GM12878 (cell line): ENCODE measurements around the gene BZW2. TPM values are rescaled to one million over a fixed set of nuclear protein-coding genes. Genes with fewer than 3 reads are reported as not detected.

Source experiments
- ATAC-seq: fragments of 200-7000 bp; cut with Tn5 transposase; 3 replicates; pipeline ENCODE4 v1.9.1; 2020; ENCODE audit warnings: mild to moderate bottlenecking, moderate library complexity
- BruUV-seq: library from RNA; stranded (reverse); fragments of 400-500 nt; replicated peaks from 2 replicates; lab custom pipeline; 2021; lab: Mats Ljungman, UMichigan
- CTCF ChIA-PET: fragments of 300-600 bp; sonication (Branson Sonifier 250); formaldehyde crosslinking; extraction: SDS; loops from one replicate; lab custom pipeline; 2021; ENCODE audit warnings: inconsistent platforms; lab: Yijun Ruan, JAX
- POLR2A ChIA-PET: fragments of 350-600 bp; formaldehyde crosslinking; extraction: SDS; loops from one replicate; lab custom pipeline; 2021; ENCODE audit warnings: inconsistent platforms; lab: Charles Lee
- RAD21 ChIA-PET: fragments of 300-600 bp; sonication (Branson Sonifier 250); formaldehyde crosslinking; loops from one replicate; lab custom pipeline; 2023; ENCODE audit warnings: antibody characterized with exemption; ENCODE audit not compliant: unreplicated experiment; lab: Charles Lee
- SMC1A ChIA-PET: fragments of 300-600 bp; sonication (Branson Sonifier 250); formaldehyde crosslinking; loops from one replicate; lab custom pipeline; 2023; ENCODE audit not compliant: unreplicated experiment, uncharacterized antibody; lab: Charles Lee
- DNase-seq: peaks from one replicate; pipeline ENCODE4 v3.0.0-alpha.2; 2011; ENCODE audit warnings: low read depth, low spot score
- FAIRE-seq: peaks from 3 replicates; lab custom pipeline; 2011; peaks lifted over from hg19 to GRCh38; lab: Jason Lieb, UNC
- H2AFZ ChIP-seq: 2 replicates; pipeline ENCODE4 v1.6.0; 2011; ENCODE audit warnings: low read depth, low read length, control low read depth; ENCODE audit not compliant: control insufficient read depth
- H3K27ac ChIP-seq: 2 replicates; pipeline ENCODE4 v1.5.1; 2011; ENCODE audit warnings: control low read depth; ENCODE audit not compliant: control insufficient read depth, insufficient read depth
- H3K27me3 ChIP-seq, 2 experiments: replicated peaks in 1 of 2; 2 replicates each; pipeline versions ENCODE4 v1.6.0 to v1.6.1; 2011; ENCODE audit warnings: low read length in 1 of 2; ENCODE audit not compliant: control insufficient read depth in 2 of 2, insufficient read depth in 2 of 2
- H3K36me3 ChIP-seq, 2 experiments: 2 replicates each; pipeline ENCODE4 v1.5.1; 2011; ENCODE audit warnings: low read length in 1 of 2; ENCODE audit not compliant: control insufficient read depth in 2 of 2, insufficient read depth in 2 of 2
- H3K4me1 ChIP-seq: 2 replicates; pipeline ENCODE4 v1.6.1; 2011; ENCODE audit warnings: mild to moderate bottlenecking, low read length, moderate library complexity, mixed read lengths; ENCODE audit not compliant: control insufficient read depth, insufficient read depth
- H3K4me2 ChIP-seq: 2 replicates; pipeline ENCODE4 v1.6.0; 2011; ENCODE audit warnings: control low read depth; ENCODE audit not compliant: control insufficient read depth, insufficient read depth
- H3K4me3 ChIP-seq: fragments of 200-600 bp; sonication (generic); 2 replicates; pipeline ENCODE4 v1.5.1; 2016
- H3K79me2 ChIP-seq: 2 replicates; pipeline ENCODE4 v1.6.0; 2011; ENCODE audit warnings: low read length; ENCODE audit not compliant: control insufficient read depth, insufficient read depth
- H3K9ac ChIP-seq: 2 replicates; pipeline ENCODE4 v1.8.0; 2011; ENCODE audit warnings: low read length, control low read depth, mixed read lengths; ENCODE audit not compliant: control insufficient read depth, insufficient read depth
- H3K9me3 ChIP-seq: replicated peaks from 3 replicates; pipeline ENCODE4 v1.5.1; 2011; ENCODE audit warnings: mild to moderate bottlenecking, low read length; ENCODE audit not compliant: control insufficient read depth, insufficient read depth
- H4K20me1 ChIP-seq: 2 replicates; pipeline ENCODE4 v1.6.0; 2011; ENCODE audit not compliant: control insufficient read depth, insufficient read depth
- BHLHE40 ChIP-seq, 2 experiments: fragments of 450-650 bp in 1 of 2; IDR thresholded peaks; 2 replicates each; pipeline ENCODE4 v1.6.1; 2011 to 2017; ENCODE audit warnings: low read depth in 2 of 2, borderline replicate concordance in 1 of 2, improper control_type of control experiment in 1 of 2, low read length in 1 of 2, mild to moderate bottlenecking in 1 of 2
- IRF4 ChIP-seq: IDR thresholded peaks from 2 replicates; pipeline ENCODE4 v1.6.1; 2011; ENCODE audit warnings: low read depth, low read length
- MYC ChIP-seq: IDR thresholded peaks from 2 replicates; pipeline ENCODE4 v1.6.1; 2011; ENCODE audit warnings: mild to moderate bottlenecking, low read length, moderate library complexity, inconsistent platforms; ENCODE audit not compliant: insufficient read depth, insufficient replicate concordance, insufficient read length, severe bottlenecking
- SRF ChIP-seq, 2 experiments: IDR thresholded peaks; 2 replicates each; pipeline ENCODE4 v1.6.1; 2011; ENCODE audit warnings: low read depth in 2 of 2, low read length in 2 of 2, mild to moderate bottlenecking in 1 of 2, moderate library complexity in 1 of 2
- ZNF384 ChIP-seq: IDR thresholded peaks from 2 replicates; pipeline ENCODE4 v1.6.1; 2012; ENCODE audit warnings: low read depth, mild to moderate bottlenecking, low read length, improper control_type of control experiment, borderline replicate concordance
- WGBS: methylation state at CpG from one replicate; pipeline ENCODE4 v1.1.6; 2016; ENCODE audit warnings: low lambda C conversion rate; ENCODE audit not compliant: insufficient replicate concordance, insufficient coverage; ENCODE audit errors: missing lambda C conversion rate; 5-methylcytosine and 5-hydroxymethylcytosine counted together
- in situ Hi-C: fragments of 300-500 bp; cut with MboI; formaldehyde crosslinking; loops from 9 replicates; pipeline ENCODE4 v1.14.3; 2018; ENCODE audit warnings: mixed read lengths
- intact Hi-C: fragments of 100-400 bp; cut with micrococcal nuclease; formaldehyde crosslinking; loops from one replicate; pipeline ENCODE4 v1.14.2; 2022; ENCODE audit not compliant: unreplicated experiment
- polyA plus RNA-seq, 11 experiments: library from polyadenylated mRNA; depleted of rRNA in 4 of 11; unstranded in 6 of 11; stranded (reverse) in 5 of 11; fragments of >200 nt; fragmentation: Nextera tagmentation in 4 of 11; fragmentation: Illumina TruSeq in 1 of 11; extraction: Ambion mirVana in 4 of 11; extraction: Trizol in 1 of 11; gene quantifications; 1 replicate in 1 of 11; 2 replicates in 10 of 11; pipeline versions ENCODE4 v1.2.1 to v1.2.3, GENCODE V29; 2011 to 2016; ENCODE audit warnings: inconsistent platforms in 2 of 11, missing spikeins in 2 of 11, low read depth in 1 of 11
- total RNA-seq, 4 experiments: library from RNA; depleted of rRNA in 3 of 4; stranded (reverse); fragments of >200 nt in 3 of 4; fragmentation: Illumina TruSeq in 1 of 4; extraction: Trizol in 1 of 4; gene quantifications; 2 replicates each; pipeline versions ENCODE4 v1.2.1 to v1.2.3, GENCODE V29; 2013 to 2021
- TF ChIP-seq, protein P1 (sequence below): fragments of 450-650 bp; formaldehyde crosslinking; IDR thresholded peaks from 2 replicates; pipeline ENCODE4 v1.4.0; 2020; ENCODE audit warnings: mild to moderate bottlenecking, moderate library complexity
- TF ChIP-seq, protein P2 (sequence below): IDR thresholded peaks from 2 replicates; pipeline ENCODE4 v1.6.1; 2011; ENCODE audit warnings: low read depth, mild to moderate bottlenecking, low read length, moderate library complexity, borderline replicate concordance; ENCODE audit errors: extremely low read depth
- TF ChIP-seq, protein P3 (sequence below): IDR thresholded peaks from 2 replicates; pipeline ENCODE4 v1.6.1; 2012; ENCODE audit warnings: improper control_type of control experiment, low read depth, low read length; ENCODE audit not compliant: insufficient replicate concordance

BZW2 gene
- total and polyA plus RNA-seq, 10 of the 15 experiments (the other 5 are each of a cell fraction or from before 2014, with no cell fraction given), result 1.3 to 6.8 (median 3.1) TPM

DNA sequence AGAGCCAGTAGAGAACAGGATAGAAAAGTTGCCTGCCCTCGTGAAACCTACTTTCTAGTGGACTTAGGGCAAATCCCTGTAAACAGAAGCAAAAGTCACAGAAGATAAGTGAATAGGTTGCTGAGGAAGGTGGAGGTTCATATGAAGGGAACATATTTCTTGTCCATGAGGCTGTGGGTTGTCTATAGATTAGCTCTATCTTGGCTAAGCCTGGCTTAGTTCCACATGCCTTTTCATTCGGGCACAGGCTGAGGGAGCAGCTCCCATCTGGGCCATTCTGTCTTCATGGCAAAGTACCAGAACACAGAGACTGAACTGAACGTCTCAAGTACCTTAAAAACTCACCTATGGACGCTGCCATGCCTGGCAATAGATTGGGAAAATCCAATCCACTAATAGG, 45.3 kb downstream of the BZW2 start:
- H3K9me3 ChIP-seq, result no peaks in the 10 kb centered on the region
- 25% methylated on average over 4 of the region's 4 CpGs for WGBS
- no TSS peak for BruUV-seq
- H3K27ac ChIP-seq, result no peak overlapping the region
- intact Hi-C loops, result no loop called here
- H3K4me2 ChIP-seq, result no peak overlapping the region
- ATAC-seq (no peak), FAIRE-seq (no peak), DNase-seq (no peak)
- H3K4me1 ChIP-seq, result no peaks in the 10 kb centered on the region
- no peaks in the 10 kb centered on the region for H4K20me1 ChIP-seq
- no peak overlapping the region for H3K9ac ChIP-seq
- POLR2A ChIA-PET, result no interaction called here
- H3K79me2 ChIP-seq, result no peaks in the 10 kb centered on the region
- H2AFZ ChIP-seq, result no peak overlapping the region
- no peak overlapping the region for H3K4me3 ChIP-seq
- TF ChIP-seq SRF (IDR thresholded peaks at IDR 0.05; ENCODE audit: low read depth in 2 of 2, low read length in 2 of 2) (no peak), IRF4 (no peak), MYC (no peak), ZNF384 (no peak), BHLHE40 (IDR thresholded peaks at IDR 0.05; ENCODE audit: borderline replicate concordance in 1 of 2, low read depth in 2 of 2, low read length in 1 of 2) (no peak)
- TF ChIP-seq, protein P1, sequence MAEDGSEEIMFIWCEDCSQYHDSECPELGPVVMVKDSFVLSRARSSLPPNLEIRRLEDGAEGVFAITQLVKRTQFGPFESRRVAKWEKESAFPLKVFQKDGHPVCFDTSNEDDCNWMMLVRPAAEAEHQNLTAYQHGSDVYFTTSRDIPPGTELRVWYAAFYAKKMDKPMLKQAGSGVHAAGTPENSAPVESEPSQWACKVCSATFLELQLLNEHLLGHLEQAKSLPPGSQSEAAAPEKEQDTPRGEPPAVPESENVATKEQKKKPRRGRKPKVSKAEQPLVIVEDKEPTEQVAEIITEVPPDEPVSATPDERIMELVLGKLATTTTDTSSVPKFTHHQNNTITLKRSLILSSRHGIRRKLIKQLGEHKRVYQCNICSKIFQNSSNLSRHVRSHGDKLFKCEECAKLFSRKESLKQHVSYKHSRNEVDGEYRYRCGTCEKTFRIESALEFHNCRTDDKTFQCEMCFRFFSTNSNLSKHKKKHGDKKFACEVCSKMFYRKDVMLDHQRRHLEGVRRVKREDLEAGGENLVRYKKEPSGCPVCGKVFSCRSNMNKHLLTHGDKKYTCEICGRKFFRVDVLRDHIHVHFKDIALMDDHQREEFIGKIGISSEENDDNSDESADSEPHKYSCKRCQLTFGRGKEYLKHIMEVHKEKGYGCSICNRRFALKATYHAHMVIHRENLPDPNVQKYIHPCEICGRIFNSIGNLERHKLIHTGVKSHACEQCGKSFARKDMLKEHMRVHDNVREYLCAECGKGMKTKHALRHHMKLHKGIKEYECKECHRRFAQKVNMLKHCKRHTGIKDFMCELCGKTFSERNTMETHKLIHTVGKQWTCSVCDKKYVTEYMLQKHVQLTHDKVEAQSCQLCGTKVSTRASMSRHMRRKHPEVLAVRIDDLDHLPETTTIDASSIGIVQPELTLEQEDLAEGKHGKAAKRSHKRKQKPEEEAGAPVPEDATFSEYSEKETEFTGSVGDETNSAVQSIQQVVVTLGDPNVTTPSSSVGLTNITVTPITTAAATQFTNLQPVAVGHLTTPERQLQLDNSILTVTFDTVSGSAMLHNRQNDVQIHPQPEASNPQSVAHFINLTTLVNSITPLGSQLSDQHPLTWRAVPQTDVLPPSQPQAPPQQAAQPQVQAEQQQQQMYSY, result no peak
- TF ChIP-seq, protein P2, sequence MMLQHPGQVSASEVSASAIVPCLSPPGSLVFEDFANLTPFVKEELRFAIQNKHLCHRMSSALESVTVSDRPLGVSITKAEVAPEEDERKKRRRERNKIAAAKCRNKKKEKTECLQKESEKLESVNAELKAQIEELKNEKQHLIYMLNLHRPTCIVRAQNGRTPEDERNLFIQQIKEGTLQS, result no peak
- TF ChIP-seq, protein P3, sequence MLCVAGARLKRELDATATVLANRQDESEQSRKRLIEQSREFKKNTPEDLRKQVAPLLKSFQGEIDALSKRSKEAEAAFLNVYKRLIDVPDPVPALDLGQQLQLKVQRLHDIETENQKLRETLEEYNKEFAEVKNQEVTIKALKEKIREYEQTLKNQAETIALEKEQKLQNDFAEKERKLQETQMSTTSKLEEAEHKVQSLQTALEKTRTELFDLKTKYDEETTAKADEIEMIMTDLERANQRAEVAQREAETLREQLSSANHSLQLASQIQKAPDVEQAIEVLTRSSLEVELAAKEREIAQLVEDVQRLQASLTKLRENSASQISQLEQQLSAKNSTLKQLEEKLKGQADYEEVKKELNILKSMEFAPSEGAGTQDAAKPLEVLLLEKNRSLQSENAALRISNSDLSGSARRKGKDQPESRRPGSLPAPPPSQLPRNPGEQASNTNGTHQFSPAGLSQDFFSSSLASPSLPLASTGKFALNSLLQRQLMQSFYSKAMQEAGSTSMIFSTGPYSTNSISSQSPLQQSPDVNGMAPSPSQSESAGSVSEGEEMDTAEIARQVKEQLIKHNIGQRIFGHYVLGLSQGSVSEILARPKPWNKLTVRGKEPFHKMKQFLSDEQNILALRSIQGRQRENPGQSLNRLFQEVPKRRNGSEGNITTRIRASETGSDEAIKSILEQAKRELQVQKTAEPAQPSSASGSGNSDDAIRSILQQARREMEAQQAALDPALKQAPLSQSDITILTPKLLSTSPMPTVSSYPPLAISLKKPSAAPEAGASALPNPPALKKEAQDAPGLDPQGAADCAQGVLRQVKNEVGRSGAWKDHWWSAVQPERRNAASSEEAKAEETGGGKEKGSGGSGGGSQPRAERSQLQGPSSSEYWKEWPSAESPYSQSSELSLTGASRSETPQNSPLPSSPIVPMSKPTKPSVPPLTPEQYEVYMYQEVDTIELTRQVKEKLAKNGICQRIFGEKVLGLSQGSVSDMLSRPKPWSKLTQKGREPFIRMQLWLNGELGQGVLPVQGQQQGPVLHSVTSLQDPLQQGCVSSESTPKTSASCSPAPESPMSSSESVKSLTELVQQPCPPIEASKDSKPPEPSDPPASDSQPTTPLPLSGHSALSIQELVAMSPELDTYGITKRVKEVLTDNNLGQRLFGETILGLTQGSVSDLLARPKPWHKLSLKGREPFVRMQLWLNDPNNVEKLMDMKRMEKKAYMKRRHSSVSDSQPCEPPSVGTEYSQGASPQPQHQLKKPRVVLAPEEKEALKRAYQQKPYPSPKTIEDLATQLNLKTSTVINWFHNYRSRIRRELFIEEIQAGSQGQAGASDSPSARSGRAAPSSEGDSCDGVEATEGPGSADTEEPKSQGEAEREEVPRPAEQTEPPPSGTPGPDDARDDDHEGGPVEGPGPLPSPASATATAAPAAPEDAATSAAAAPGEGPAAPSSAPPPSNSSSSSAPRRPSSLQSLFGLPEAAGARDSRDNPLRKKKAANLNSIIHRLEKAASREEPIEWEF, result no peak
- RAD21 ChIA-PET, result no interaction called here
- in situ Hi-C loops, result no loop called here
- SMC1A ChIA-PET, result no interaction called here
- CTCF ChIA-PET, result no interaction called here
- no peaks in the 10 kb centered on the region for H3K27me3 ChIP-seq
- H3K36me3 ChIP-seq, result no peaks in the 10 kb centered on the region
